ENCODE results near the gene LPAR3.
"Not testable (repeated sequence)": the region's sequence is repeated elsewhere in the genome, so short reads cannot be mapped to it uniquely, and the experiment has no call there.

The LPAR3 gene

GRCh38 chr1:84892705-84893618 is at the start of gene LPAR3:
LPAR3 (minus strand) TSS chr1:84893206; CDS start chr1:84866120, 27,086 bp downstream.
- DNase-seq (ENCODE audit: extremely low read depth in 1 of 2, low read depth in 1 of 2) = no peak

DNA sequence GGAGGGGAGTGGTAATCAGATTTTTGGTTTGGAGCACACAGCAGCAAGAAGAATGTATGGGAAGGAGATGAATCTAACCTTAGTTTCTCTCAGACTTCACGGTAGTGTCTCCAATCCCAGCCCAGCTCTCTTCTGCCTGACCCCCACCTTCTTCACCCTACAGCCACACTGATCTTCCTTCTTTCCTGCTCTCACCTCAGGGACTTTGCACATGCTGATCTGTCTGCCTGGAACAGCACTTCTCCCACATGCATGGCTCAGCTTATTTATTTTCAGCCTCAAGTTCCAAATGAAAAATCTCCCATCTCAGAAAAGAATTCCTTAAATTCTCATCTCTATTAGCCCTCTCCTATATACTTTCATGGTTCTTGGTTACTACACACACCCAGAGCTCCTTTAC is 48.8 kb upstream of the LPAR3 start:
- no peak for DNase-seq (ENCODE audit: extremely low read depth in 1 of 2, low read depth in 1 of 2)

DNA sequence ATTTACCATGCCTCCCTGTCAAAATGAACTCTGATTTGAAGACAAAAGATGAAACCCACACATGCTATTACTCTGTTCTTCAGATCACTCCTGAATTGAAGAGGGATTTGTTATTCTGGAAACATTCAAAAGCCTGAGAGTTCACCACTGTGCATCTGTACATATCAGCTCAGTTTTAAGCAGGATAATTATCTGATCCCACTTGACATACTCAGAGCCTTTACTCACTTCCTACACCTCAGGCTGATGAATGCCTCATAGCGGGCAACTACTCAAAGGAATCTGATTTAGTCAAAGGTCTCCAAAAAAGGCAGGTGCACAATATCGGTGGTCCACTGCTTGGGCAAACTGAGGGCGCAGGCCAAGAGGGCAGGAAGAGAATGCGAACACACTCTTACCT is 47.5 kb upstream of the LPAR3 start:
- DNase-seq (ENCODE audit: extremely low read depth in 1 of 2, low read depth in 1 of 2) = no peak

- no peak for DNase-seq (ENCODE audit: extremely low read depth in 1 of 2, low read depth in 1 of 2)
Observed at GRCh38 chr1:84939761-84940160, 46.8 kb upstream of the LPAR3 start.

DNA sequence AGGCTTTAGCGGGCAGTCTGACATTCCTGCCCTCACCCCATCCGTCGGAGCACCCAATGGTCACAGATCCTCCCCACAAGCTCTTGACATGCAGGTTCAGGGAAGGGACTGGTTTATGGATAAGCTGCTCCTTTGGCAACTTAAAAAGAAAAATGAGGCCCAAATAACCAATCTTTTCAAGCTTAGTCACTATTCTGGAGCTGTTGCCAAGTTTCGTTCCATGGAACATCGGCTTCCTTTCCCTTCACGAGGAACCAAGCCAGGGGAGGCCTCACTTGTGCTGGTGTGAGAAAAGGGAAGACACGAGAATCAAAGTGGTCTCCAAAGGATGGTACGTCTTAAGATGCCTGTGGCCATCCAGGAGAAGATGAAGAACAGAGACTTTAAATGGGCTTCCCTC is 46.1 kb upstream of the LPAR3 start:
- no peak for DNase-seq (ENCODE audit: extremely low read depth in 1 of 2, low read depth in 1 of 2)

GRCh38 chr1:84936116-84936810 is 43.3 kb upstream of the LPAR3 start:
- DNase-seq (ENCODE audit: extremely low read depth in 1 of 2, low read depth in 1 of 2) = no peak

- DNase-seq (ENCODE audit: extremely low read depth in 1 of 2, low read depth in 1 of 2) = no peak
Observed at GRCh38 chr1:84933011-84933611, 40.1 kb upstream of the LPAR3 start.

DNA sequence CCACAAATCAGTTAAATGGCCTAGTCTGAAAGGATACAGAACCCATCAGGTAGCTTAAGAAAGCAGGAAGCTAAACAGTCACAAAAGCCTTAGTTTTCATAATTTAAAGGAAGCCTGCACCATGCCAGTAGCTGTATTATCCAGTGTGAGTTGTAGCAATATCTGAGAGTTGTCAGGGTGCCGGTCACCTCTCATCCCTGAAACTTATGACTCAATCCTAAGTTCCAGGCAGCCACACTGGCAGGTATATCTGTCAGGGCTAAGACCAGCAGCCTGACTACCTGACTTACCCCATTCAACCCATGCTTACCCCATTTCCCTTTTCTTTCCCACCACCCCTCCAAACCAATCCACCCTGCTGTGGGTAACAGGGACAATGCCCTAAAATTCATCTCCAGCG is 37.8 kb upstream of the LPAR3 start:
- no peak for DNase-seq (ENCODE audit: extremely low read depth in 1 of 2, low read depth in 1 of 2)

GRCh38 chr1:84930329-84930728 is 37.3 kb upstream of the LPAR3 start:
- no peak for DNase-seq (ENCODE audit: extremely low read depth in 1 of 2, low read depth in 1 of 2)

DNA sequence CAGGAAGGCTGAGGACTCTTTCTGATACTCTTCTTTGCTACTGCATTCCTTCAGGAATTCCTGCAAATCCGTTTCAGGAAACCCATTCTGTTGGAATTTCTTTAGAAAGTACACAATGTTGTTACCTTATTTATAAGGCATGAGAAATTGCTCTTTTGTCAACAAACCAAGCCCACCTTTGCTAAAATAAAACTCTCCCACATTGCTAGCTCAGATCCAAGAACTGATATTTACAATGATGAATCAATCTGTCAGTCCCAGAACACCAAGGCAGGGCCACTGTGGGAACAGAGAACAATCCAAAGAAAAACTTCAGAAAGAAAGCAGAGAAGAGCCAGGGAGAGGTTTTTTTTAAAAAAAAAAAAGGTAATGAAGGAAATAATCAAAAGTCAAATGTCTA is 36.6 kb upstream of the LPAR3 start:
- DNase-seq (ENCODE audit: extremely low read depth in 1 of 2, low read depth in 1 of 2) = no peak

DNA sequence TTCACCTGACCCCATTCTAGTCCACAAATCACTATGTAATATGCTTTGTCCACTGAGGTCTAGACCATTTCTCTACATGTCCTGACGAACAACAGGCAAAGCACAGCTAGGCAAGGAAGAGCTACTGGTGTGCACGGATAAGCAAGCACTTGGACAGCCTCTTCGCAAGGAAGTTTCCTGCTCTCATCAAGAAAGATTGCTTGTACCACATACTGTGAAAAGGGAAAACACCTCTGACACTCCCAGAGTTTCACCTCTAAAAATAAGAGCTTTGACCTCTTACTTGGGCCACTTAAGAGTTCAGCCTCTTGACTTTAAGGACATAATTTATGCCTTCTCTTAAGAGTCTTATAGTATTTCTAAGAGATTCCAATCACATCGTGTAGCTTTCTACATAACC is 36.0 kb upstream of the LPAR3 start:
- no peak for DNase-seq (ENCODE audit: extremely low read depth in 1 of 2, low read depth in 1 of 2)

DNA sequence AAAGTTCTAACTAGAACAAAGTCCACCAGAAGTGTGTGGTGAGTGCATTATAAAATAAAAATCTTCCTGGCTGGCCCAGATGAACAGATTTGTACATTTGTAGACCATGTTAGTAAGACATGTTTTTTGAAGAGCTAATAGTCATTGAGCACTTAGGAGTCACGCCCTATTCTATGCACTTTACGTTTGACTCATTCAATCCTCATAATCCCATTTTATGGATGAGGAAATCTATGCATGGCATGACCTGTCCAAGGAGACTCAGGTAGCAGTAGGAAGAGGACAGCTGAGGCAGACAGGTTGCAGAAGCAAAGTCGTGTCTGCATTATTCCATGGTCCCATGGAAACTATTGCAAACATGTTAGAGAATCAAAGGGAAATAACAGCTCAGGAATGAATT is 30.3 kb upstream of the LPAR3 start:
- no peak for DNase-seq (ENCODE audit: extremely low read depth in 1 of 2, low read depth in 1 of 2)

- no peak for DNase-seq (ENCODE audit: extremely low read depth in 1 of 2, low read depth in 1 of 2)
Observed at GRCh38 chr1:84920159-84920558, 27.2 kb upstream of the LPAR3 start.

DNA sequence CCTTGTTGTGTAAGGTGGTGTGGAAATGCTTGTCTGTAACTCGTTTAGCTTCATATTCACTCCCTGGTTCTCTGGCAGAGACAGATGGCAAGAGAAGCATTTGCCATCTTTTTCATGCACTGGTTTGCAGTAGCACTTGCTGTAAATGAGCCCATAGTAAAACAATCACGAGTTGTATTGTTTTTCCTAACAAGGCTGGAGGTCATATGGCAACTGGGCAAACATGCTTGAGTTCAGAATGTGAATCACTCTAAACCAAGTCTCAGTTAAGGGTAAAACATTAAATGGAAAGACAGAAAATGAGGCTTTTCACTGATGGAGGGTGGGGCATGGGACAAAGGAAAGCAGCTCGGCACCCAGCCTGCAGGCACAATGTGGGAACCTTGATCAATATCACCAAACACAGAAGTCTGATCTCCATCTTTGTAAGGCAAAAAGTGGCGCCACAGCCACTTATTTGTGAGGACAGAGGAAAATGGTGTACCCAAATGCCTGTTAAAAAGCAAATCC is 26.5 kb upstream of the LPAR3 start:
- no peak for DNase-seq (ENCODE audit: extremely low read depth in 1 of 2, low read depth in 1 of 2)

DNA sequence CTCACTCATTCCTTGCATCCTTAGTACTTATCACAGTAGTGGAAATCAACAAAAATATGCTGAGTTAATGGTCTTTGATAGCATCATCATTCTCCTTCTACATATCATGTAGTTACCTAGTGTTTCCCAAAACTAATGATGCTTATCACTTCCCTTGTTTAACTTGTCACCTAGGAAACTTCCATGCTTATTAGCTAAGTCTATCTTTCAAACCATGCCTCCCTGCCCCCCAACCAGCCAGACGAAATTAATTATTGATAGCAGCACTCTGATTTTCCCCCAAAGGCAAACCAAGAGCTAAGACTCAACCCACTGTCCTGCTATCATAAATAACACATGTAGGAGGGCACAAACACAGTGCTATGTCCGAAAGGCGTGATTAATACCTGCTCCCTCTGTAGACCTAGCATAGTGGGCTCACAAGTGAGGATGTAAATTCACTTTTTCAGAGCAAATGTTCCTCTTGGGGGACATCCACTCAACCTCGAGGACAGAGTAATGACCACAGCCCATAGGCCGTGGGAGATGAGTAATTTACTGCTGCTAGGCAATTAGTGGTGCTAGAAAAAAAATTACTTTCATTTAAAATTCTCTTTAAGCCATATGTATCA is 25.8 kb upstream of the LPAR3 start:
- no peak for DNase-seq (ENCODE audit: extremely low read depth in 1 of 2, low read depth in 1 of 2)

DNA sequence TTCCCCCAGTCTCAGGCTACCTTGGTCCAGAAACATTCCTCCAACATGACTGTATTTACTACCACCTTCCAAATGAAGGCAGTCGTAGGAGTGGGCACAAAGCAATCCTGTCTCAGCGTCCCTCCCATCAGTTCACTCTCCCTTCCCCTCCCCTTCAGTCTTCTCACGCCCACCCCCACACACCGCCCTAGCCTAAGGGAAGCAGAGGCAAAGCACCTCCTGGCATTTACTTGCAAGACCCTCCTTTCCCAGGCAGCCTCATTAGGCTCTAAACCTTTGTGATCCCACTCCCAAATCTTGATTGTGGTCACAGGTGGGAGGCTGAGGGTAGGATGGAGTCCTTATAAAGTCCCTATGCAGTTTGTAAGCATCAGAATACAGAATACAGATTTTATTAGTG is 23.9 kb upstream of the LPAR3 start:
- DNase-seq (ENCODE audit: extremely low read depth in 1 of 2, low read depth in 1 of 2) = no peak

GRCh38 chr1:84913555-84913892 is 20.5 kb upstream of the LPAR3 start:
- DNase-seq (ENCODE audit: extremely low read depth in 1 of 2, low read depth in 1 of 2) = no peak

DNA sequence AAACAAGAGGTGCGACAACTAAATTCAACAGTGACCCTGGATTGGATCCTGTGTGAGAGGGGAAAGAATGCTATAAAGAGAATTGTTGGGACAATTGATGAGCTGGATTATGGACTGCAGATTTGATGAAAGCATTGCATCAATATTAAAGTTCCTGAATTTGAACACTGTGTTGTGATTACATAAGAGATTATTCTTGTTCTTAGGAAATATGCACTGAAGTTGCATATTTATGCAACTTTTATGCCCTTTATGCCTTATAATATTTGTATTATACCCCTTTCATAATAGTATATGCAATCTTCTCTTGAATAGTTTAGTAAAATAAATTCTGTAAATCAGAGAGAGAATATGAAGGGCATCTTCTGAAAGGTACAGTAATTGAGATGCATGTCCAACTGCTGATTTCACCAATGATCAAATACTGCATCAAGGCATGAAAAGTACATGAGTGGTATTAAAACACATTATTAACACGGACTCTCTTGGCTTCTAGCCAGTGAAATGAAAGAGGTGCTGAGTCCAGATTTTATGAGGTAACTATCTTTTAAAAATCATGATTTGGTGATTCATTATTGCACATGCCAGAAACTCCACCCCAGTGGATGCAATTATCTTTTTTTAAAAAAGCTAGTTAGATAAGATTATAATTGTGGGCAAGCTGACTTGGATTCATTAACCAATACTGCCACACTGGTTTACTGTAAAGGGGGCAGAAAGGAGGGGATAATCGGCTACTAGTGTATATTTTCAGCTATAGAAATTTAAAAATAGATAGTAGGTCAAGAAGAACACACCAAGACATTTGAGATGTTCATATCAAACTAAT is 19.9 kb upstream of the LPAR3 start:
- DNase-seq (ENCODE audit: extremely low read depth in 1 of 2, low read depth in 1 of 2) = no peak

DNA sequence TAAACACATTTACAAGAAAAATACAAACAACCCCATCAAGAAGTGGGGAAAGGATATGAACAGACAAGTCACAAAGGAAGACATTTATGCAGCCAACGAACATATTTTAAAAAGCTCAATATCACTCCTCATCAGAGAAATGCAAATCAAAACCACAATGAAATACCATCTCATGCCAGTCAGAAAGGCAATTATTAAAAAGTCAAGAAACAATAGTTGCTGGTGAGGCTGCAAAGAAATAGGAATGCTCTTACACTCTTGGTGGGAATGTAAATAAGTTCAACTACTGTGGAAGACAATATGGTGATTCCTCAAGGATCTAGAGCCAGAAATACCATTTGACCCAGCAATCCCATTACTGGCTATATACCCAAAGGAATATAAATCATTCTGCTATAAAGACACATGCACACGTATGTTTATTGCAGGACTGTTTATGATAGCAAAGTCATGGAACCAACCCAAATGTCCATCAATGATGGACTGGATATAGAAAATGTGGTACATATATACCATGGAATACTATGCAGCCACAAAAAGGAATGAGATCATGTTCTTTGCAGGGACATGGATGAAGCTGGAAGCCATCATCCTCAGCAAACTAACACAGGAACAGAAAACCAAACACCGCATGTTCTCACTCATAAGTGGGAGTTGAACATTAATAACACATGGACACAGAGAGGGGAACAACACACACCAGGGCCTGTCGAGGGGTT is 15.9 kb upstream of the LPAR3 start:
- DNase-seq (ENCODE audit: extremely low read depth in 1 of 2, low read depth in 1 of 2) = not testable (repeated sequence)

Measured in activated CD8-positive, alpha-beta memory T cell treated with anti-CD3 and anti-CD28 coated beads for 1 hour (primary cell).